Dermis blood vessel endothelial cell (primary cell): ENCODE results near the gene COX8A. TPM values are rescaled to one million over a fixed set of nuclear protein-coding genes. Genes with fewer than 3 reads are reported as not detected.

Experiments
- DNase-seq: peaks from one replicate; pipeline ENCODE4 v3.0.0; 2010
- total RNA-seq: library from RNA; depleted of rRNA; stranded (reverse); fragments of >200 nt; gene quantifications from 2 replicates; pipeline ENCODE4 v1.2.3, GENCODE V29; 2014

Gene COX8A
- total RNA-seq, 1 donor from 2014 or later: 287 TPM

GRCh38 chr11:64003807-64004589, 29.6 kb downstream of the COX8A start:
- peak; percentile 46 for DNase-seq

DNA sequence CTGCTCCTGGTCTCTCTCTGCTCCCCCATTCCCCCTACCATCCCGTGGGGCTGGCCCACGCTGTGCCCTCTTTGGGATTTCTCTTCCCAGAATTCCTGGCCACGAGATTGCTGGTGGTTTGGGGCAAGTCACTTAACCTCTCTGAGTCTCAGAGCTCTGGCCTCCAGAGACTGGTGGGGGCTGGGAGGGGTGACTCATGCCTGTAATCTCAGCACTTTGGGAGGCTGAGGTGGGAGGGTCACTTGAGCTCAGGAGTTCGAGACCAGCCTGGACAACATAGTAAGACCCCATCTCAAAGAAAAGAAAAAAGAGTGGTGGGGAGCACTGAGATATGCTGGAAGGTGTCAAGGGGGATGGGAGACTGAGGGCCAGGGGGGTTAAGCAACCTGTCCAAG, 30.2 kb downstream of the COX8A start:
- DNase-seq: no peak

DNA sequence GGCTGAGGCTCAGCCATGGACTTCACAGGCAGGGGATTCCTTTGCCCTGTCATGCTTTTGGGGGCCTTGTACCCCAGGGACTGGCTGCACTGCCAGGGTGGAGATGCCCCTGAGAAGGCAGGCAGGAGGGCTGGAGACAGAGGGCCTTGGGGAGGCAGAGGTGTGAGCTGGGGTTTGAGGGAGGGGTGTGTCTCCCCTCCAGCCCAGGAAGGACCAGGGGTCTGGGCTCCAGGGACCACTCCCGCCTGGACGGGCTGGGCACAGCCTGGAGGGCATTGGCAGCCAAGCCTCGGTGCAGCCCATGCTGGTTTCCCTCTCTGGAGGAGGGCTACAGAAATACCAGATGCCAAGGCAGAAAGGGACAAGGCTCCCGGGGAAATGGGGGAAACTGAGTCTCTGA, 31.3 kb downstream of the COX8A start:
- no peak for DNase-seq

DNA sequence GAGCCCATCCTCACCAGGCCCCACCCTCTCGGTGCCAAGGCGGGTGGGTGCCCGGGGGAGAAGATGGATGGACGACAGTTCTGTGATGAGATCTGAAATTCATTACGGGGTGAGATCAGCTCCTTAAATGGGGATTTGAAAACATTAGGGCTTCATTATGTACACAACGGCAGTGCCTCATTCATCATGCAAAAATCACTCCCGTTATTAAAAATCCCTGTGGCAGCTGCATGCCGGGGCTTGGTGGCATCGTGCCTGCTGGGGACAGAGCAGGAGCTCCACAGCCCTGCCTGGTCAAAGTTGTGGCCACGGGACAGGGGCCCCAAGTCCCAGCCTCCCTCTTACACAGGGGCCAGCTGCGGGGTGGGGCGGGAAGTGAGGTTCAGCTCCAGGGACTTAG, 32.0 kb downstream of the COX8A start:
- no peak for DNase-seq

DNA sequence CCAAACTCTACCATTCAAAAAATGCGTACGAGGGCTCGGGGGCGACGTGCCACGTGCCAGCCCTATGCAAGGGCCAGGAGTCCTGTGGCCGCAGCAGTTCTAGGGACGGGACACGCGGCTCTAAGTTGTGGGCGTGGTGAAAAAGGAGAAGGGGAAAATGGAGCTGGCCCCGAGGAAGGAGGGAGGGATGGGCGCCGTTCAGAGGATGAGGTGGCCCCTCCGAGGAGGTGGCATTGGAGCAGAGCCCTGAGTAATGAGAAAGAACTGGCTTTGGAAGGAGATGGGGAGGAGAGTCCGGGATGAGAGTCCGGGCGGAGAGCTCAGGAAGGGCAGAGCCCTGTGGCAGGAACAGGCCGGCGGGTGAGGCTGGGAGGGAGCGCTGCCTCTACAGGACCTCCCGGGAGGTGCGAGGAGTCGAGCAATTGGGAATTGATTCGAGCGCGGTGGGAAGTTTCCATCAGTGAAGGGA, 32.8 kb downstream of the COX8A start:
- peak; percentile 16 for DNase-seq

DNA sequence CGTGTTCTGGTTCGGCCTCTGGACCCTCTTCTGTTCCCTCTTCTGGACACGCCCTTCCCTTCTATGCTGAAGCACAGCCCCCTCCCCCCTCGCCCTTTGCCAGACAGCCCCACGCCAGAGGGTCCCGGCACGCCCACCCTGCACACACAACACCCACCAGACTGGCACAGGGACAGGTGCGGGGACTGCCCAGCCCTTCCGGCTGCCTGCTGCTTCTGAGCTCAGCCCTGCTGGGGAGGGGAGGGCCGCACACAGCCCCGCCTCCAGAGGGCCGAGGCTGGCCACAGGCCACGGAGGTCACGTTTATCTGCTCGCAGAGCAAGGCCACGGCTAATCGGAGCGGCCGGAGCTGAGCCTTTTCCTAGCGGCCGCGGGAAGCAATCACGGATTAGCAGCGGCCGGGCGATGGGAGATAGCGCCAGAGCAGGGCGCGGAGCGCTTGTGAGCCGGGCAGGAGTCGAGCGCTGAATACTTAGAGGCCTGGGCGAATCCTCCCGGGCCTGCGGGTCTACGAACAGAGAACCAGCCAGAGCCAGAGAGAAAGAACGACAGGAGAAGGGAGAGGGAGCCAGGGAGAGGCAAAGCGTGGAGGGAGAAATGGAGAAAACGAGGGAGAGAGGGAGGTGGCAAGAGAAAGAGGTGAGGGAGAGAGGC, 33.3 kb downstream of the COX8A start:
- DNase-seq: peak; percentile 72

DNA sequence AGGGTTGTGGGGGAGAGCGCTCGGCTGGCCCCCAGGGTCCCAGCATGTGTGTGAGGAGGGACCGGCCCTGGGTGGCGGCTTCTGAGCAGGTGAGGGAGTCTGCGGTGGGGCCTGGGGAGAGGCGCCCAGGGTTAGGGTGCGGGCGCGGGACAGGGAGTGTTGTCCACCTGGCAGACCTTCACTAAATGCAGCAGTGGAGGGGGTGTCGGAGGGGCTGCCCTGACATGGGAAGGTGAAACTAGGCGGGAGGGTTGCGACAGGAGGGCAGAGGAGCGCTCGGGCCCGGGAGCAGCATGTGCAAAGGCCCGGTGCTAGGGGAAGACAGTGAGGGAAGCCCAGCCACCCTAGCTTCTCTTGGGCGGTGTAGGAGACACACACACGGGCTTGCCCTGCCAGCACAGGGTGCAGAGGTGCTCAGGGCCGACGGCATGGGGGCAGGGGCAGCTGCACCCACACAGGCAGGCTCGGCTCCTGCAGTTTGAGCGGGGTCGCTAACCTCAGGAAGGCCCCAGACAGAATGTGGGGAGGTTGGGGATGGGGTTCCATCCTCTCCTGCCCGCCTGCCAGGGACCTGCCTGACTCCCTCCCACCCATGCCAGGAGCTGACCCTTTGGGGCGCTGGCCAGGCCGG, 34.0 kb downstream of the COX8A start:
- DNase-seq: no peak

GRCh38 chr11:64008914-64009633, 34.7 kb downstream of the COX8A start:
- DNase-seq: no peak

GRCh38 chr11:64009710-64010109, 35.3 kb downstream of the COX8A start:
- no peak for DNase-seq

DNA sequence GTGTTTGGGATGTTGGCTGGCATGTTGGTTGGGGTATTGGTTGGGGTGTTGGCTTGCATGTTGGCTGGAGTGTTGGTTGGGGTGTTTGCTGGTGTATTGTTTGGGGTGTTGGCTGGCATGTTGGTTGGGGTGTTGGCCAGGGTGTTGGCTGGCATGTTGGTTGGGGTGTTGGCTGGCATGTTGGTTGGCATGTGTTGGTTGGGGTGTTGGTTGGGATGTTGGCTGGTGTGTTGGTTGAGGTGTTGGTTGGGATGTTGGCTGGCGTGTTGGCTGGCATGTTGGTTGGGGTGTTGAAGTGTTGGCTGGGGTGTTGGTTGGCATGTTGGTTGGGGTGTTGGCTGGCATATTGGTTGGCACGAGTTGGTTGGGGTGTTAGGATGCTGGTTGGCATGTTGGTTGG, 36.4 kb downstream of the COX8A start:
- no peak for DNase-seq

GRCh38 chr11:64011371-64011770, 37.0 kb downstream of the COX8A start:
- no peak for DNase-seq

DNA sequence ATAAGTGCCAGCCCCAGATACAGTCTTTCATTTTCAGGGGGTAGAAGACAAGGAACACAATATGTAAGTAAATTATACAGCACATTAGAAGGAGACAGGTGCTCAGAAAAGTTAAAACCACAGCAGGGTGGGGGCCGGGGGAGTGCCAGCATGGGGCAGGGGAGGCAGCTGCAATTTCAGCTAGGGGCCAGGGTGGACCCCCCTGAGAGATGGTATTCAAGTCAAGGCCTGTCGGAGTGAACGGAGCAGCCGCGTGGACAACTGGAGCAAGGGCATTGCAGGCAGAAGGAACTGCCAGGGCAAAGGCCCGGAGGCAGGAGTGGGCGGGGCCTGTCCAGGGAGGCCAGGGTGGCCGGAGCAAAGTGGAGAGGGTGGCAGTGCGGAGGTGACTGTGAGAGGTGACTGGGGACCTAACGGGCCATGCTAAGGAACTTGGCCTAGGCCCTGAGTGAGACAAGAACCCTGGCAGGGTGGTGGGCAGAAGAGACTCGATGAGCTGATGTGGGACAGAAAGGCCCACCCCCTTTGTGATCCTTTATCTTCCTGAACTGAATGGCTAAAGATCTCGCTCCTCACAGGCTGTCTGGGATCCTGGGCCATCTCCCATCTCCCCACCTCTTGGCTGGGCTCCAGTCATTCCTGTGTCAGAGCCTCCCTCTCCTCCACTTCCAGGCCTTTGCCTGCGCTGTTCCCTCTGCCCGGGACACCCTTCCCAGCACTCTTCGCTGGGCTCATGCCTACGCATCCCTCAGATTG, 38.9 kb downstream of the COX8A start:
- DNase-seq: no peak

DNA sequence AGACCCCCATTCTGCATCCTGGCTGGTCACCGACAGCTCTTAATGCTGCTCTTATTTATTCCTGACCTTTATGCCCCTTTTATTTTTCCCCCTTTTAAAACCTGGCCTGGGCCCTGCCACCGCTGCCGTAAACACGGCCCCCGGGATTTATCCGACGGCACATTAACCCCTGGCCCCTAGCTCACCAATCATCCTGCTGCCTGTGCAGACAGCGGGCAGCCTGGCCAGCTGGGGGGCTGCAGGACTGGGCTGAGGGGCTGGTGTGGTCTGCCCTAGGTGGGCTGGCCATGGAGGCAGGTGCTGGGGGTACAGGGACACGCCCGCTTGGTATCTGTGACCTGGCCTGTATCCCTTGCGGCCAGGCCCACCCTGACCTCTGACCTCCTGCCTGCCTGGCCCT, 39.9 kb downstream of the COX8A start:
- no peak for DNase-seq

DNA sequence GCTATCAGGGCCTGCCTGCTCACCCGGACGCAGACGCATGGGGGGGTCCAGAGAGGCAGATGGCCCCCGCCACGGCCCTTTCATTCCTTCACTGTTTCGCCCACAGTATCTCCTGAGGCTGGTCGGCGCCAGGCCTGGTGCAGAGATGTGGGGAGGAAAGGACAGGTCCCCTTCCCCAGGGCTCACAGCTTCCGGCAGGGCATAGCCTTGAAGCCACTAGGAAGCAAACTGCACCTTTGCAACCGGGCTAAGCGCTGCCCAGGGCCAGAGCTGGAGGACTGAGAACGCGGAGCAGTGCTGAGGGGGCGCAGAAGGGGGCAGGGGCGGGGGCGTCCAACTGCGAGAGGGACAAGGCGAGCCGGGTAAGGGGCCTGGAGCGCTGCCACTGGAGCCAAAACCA, 41.1 kb downstream of the COX8A start:
- DNase-seq: no peak

DNA sequence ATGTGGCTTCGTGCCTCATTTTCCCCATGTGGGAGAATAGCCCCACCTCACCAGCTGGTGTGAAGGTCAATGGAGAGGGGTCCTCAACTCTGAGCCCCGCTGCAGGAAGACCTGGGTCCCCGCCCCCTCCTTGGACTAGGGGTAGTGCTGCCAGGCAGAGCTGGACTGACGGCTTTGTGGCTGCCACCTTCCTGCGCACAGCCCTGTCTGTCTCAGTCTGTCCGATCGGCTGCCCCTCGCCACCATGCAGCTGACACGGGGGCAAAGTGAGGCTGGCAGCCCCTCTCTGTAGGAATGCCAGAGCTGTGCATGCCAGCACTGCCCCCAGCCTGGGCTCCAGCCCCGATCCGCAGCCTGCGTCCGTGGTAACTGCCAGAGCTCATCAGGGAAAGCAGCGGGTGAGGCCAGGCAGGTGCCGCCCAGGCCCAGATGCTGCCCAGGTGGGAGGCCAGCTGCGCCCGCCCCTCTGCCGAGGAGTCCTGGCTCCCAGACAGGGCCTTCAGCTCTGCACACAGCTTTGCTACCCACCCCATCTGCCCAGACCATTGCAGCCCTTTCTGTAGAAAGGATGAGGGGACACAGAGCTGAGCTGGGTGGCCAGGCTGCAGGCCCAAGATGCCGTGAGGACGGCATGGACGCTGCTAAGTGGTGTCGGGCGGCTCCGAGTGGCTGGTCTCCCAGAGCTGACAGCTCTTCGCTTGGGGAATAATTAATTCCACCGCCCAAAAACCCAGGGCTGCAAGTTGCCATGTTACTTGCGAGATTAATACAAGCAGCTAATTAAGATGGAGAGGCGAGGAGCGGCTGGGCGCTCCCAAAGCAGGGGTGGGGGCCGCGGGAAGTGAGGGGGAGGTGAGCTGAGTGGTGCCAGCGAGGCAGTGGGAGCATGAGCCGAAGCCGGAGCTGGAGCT, 41.8 kb downstream of the COX8A start:
- DNase-seq: no peak

DNA sequence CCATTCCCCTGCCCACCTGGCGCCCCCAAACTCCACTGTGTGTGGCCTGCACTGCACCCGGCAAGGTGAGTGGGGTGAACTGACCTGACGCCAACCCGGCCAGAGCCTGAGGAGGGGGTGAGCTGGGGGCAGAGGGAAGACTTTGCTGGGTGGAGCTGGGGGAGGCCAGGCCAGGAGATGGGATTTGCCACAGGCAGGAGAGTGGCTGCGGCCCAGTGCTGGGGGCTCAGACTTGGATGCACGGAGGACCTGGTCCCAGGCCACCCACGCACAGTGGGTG, 43.5 kb downstream of the COX8A start:
- DNase-seq: no peak

DNA sequence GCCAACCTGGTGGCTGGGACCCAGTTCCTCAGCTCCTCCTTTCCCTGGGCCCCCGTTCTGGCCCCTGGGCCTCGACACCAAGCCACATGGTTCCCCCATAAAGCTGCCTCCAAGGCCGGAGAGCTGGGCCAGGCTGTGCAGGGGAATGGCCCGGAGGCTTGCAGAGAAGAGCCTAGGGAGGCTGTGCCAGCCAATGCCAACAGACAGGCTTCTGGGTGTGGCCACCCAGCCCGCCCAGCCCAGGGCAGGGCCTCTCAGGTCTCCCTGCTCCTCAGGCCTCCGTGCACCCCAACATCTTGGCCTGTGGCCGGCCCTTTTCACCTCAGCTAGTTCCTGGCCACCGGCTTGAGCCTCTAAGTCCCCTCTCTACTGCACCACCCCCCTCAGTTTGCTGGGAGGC, 43.9 kb downstream of the COX8A start:
- no peak for DNase-seq

- no peak for DNase-seq
Observed at GRCh38 chr11:64019106-64020037, 45.0 kb downstream of the COX8A start.

DNA sequence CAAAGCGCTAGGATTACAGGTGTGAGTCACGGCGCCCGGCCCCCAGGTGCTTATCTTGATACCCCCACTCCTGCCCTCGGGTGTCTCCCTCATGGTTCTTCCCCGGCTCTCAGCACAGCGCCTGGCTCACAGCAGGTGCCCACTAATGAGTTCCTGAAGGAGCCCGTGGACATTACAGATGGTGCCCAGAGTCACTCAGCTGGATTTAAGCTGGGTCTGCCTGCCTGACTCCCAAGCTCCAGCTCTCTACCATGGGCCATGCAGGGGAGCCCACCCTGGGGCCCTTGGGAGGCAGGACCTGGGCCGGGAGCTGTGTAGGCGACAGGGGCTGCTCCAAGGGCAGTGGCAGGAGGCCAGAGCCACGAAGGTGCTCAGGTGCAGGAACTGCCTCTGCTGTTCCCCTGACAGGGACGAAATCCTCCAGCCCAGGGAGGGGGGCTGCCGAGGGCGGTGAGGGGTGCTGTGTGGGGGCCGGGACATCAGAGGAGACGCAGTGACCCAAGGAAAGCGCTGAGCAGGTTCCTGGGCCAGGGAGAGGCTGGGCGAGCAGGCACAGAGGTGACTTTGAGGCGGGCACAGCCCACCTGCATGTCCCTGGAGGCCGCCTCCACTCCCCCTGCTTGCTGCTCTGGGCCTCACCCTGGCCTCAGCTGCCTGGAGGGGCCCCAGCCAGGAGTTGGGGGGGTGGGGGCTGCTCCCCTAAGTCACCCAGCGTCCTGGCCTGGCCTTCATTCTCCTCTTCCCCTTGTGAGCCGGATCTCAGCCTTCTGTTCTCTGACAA, 46.7 kb downstream of the COX8A start:
- no peak for DNase-seq

- no peak for DNase-seq
Observed at GRCh38 chr11:64021757-64022093, 47.3 kb downstream of the COX8A start.
